HG02759 (cell line): ENCODE data around the gene FAM13C.

Experiments
- ATAC-seq: cut with Tn5 transposase; IDR thresholded peaks from one replicate; pipeline ENCODE4 v1.9.1; 2021; ENCODE audit warnings: mild to moderate bottlenecking, moderate library complexity; ENCODE audit not compliant: unreplicated experiment

Gene FAM13C

DNA sequence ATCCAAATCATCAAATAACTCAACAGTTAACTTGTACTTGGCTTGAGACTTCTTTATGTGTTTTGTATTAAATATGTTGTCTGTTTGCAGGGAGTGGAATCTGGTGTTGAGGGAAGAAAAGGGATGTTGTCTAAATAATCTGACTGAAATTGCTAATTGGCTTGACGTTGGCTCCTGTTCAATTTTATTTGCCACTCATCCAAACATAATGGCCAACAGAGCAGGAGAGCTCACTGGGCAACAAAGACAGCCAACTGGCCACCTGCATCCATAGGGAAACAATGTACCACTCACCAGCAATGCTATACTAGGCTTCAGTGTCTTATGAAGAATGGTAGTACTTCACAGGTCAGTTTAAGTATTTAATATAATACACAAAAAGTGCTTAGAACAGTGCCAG, 80.5 kb downstream of the FAM13C start:
- ATAC-seq, result no peak

DNA sequence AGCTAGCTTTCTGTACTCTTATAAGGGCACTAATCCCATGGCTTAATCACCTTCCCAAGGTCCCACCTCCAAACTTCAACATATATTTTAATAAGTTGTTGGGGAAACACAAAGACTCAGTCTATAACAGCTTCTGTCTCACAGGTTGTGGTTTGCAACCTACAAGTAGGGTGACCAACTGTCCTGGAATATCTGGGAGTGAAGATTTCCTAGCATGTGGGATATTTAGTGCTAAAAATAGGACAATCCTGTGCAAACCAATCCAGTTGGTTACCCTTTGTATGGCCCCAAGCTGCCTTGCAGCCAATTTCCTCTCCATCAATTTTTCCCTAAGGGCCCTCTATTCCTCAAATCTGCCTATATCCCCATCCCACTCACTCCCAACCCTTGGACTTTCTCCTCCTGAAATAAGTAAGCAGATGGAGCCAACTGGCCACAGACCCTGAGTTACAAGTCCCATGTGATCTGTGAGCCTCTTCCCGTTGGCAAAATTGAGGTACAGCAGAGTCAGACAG, 82.3 kb downstream of the FAM13C start:
- no peak for ATAC-seq

DNA sequence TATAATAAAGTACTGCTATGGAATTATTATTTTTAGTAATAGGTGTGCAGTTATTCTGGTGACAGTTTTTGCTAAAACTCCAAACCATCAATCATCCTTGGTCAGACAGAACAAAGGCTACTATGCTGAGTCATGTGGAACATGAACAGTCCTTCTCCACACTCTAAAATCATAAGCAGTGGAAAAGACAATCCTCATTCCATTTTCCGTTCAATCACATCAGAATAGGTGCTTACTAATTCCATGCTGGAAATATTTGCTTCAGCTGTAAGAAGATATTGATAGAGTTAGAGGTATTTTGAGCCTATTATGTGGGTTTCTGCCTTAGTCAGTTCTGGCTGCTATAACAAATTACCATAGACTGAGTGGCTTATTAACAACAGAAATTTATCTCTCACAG, 82.9 kb downstream of the FAM13C start:
- ATAC-seq, result no peak

DNA sequence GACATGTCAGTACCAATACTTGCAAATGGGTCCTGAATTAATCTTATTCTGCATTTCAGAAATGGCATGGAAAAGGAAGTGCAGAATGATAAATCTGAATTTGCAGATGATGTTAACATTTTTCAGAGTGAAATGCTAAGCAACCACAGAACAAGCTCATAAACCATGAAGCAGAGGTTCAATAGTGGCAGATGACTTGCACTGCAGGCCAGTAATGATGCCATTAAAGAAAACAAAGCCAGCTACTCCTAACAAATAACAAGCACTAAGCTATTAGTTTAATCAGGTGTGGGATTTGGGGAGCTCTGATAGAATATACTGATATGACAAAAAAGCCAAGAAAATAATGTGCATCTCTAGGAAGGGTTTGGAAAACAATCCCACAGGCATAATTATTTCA, 85.4 kb downstream of the FAM13C start:
- no peak for ATAC-seq

DNA sequence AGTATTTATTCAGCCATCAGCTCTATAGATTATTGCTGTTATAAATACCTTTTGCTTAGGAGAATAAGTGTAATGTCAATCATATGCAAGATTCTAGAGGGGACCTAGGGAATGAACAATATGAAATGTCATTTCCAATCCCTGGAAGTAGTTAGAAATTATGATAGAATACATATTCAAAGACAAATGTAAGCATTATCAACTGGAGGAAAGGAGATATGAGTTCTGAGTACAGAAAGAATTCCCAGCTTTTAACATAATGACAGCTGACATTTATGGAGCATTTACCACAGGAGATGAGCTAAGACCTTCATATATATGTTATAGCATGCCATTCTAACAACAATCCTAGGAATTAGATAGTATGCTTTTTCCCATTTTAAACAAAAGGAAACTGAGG, 86.2 kb downstream of the FAM13C start:
- ATAC-seq, result no peak

DNA sequence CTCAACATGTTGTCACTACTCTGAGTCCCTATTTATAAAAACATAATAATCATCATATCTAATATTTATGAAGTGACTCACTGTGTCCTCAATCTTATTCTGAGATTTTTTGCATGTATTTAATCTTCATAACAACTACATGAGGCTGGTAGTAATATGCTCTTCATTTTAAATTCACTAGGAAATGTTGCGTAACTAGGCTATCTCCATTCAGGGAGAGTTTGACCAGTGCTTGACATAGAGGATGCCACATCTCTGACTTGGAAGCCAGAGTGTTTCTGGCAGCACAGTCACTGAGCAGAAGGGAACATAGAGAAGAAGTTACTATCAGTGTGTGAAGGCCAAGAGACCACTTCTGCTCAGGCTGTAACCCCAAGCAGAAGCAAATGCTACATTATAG, 88.9 kb downstream of the FAM13C start:
- ATAC-seq, result no peak

DNA sequence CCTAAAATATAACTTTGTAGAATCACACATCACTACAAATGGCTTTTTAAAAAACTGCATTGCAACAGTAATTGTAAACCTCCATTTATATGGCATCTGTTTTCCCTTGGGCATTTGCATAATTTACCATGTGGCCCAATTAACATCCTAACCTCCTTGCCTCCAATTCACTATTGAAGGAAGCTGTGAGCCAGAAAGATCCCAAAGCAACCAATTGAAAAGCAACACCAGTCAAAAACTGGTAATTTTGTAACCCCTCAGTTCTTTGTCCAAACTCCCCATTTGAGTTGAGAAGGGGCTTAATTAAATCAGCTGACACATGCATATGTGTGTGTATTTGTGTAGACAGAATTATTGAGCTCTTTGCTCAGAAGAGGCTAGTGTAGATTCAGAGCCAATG, 90.3 kb downstream of the FAM13C start:
- ATAC-seq, result no peak

DNA sequence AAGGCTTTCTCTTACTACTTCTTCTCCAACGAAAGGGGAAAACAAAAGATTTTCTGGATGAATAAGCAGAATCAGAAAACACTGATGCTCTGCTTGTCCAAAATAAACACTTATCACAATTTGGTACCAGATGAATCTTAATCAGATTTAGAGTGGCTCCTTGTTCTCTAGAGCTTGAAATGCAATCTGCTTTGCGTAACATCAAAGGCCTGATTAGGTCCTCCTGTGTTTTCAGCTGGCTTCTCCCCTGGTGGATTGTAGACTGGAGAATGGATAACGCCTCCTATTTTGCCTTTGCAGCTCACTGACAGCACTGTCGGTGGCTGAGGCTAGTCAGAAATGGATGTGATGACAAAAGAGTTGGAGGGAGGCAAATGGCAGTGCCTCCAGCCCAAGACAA, 91.2 kb downstream of the FAM13C start:
- ATAC-seq, result no peak

DNA sequence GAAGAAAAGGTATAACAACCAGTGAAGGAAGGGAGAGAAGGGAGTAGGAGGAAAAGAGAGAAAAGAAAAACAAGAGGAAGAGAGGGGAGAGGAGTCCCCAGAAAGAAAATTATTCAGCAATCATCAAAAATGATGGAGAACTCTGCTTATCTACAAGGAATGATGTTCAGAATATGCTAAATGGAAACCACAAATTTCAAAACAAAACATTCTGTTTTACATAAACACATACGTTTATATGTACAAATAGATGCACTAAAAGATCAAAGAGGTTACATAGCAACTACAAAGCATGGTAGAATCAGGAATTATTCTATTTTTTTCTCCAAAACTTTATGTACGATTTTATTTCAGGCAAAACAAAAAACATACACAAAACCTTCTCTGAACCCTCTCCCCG, 91.9 kb downstream of the FAM13C start:
- ATAC-seq, result no peak

DNA sequence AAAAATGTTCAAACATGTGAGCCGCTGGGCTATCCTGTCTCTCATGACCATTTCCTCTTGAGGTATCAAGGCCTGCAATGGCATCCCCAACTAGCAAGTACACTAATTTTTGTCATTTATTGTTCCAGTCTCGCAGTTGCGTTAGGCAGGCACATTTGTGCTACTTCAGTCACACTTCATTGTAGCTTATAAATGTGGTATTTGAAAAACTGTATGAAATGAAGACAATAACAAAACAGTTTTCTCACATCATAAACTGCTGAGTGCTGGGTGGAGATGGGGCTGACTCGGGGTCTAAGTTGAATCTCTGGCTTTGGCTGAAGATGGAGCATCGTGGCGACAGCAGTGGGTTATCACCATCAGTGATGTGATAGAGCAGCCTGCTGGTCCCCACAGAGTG, 92.7 kb downstream of the FAM13C start:
- ATAC-seq, result no peak

DNA sequence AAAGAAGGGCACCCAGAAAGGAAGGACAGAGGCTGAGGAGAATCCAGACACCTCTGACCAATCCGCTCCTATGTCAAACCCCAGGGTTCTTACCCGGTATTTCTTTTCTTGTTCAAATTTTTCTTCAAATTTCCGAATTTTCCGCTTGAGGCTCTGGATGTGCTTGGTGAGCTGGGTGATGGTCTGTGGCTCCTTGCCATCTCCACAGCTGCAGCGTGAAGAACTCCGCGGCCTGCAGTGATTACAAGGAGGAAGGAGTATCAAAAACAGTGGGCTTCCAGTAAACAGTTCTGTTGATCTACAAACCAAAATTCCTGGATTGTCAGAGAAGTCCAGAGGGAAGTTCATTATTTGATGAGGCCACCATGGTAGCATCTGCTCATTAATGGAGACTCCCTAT, 93.9 kb downstream of the FAM13C start:
- ATAC-seq, result no peak

DNA sequence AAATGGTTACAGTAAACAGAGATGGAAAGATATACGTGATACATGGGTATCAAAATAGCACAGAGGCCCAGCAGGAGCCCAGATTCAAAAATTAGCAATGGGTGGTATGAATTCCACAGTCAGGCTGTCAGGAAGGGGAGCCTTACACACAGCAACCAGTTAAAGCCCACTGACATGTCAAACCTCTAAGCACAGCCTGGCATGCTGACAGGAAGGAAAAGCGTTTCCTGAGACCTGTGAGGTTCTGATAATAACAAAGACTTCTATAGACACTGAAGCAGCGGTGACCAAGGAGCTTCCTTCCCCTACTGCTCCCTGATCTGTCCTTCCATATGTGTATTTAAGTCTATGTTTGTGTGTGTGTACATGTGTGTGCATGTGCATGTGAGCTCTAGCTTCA, 96.0 kb downstream of the FAM13C start:
- no peak for ATAC-seq

DNA sequence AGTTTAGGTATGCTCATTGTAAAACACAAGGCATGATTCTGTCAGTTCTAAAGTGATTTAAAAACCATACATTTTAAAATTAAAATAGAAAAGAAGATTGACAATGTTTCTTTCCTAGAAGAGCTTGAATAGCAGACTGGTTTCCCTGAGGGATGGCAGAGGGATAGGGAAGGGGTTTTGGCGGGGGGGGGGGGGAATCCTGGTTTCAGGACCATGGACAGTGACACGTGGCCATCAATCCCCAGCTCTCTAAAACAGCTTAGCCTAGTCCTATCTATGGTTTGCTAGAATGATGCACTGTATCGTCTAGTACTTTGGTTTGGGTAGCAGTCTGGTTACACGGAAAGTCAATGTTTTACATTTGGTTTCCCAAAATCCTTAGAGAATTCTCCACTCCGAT, 97.2 kb downstream of the FAM13C start:
- no peak for ATAC-seq

DNA sequence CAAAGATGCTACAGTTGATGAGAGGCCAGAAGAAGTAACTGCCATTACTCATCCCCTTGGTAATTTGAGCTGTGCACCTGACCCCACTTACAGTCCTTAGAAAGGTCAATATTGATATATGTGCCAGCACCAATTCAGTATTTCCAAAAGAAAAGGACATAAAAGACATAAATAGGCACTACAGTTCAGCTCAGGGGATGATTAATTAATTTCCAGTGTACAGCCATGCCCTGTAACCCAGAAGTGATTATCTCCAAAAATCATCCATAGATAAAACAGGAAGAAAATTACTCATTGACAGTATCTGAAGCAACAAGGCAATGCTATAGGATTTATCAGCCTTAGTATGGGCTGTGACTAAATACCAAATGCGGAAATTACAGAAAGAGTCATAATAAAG, 103.5 kb downstream of the FAM13C start:
- no peak for ATAC-seq

DNA sequence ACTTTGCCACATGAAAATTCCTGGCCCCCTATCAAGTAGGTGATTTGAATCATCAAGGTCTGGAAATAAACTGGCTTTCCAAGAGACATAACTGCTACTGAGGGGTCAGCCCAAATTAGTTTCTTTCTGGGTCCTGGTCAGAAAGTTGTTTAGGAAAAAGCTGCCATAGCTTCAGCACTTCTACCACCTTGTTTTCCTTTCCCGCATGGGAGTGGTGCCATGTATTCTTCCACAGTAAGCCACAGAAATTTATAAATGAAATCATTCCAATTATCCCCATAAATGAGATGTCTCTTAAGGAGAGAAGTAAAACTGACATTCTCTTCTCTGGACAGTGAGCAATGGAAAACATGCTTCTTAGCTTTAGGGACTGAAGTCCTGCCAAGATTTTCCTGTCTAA, 105.1 kb downstream of the FAM13C start:
- no peak for ATAC-seq

DNA sequence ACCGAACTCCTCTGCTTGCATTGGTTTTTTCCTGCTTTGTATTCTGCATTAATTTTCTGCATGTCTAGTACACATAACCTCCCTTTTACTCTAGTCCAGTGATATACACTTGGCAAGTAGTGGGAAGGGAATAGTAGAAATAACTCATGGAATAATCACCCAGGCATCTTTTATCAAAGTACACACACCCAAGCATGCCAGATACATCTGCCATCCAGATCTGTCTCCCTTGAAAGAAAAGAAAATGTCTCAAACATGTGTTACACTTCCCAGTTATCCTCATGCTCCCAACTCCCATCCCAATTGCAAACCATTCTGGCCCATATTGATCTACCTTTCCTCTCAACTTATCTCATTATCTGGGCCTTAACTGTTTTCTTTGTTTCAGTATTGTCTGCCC, 106.9 kb downstream of the FAM13C start:
- no peak for ATAC-seq

DNA sequence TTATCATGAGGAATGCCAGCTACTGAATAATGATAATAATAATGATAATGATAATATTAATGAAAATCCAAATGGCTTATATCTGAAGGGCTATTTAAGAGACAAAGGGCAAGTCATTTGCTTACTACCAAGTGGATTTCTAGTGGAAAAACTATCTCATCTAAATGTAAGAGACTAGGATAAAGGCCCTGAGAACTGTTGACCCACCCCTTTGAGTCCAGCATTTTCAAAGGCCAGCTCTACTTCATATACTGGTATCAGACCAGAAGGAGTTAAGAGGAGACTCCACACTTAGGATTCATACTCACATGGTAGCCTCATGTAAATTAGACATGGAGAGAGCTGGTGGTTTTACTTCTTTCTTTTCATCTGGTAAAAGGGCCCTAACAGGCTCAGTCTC, 109.9 kb downstream of the FAM13C start:
- no peak for ATAC-seq

DNA sequence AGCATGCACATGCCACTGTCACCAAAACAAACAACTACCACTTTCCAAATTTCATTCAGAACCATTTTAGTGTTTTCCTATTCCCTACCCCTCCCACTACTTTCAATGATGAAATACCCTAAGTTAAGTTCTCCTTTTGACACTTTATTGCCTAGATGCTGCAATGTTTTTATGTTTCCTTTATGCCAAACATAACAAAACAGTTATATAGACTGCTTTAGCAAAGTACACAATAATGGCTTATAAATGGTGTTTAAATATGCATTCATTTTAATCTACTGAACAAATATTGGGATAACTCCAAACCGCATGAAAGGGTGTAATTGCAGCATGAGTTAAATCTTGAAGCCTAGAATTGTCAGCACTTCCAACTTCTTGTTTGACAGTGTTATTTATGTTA, 116.7 kb downstream of the FAM13C start:
- no peak for ATAC-seq

DNA sequence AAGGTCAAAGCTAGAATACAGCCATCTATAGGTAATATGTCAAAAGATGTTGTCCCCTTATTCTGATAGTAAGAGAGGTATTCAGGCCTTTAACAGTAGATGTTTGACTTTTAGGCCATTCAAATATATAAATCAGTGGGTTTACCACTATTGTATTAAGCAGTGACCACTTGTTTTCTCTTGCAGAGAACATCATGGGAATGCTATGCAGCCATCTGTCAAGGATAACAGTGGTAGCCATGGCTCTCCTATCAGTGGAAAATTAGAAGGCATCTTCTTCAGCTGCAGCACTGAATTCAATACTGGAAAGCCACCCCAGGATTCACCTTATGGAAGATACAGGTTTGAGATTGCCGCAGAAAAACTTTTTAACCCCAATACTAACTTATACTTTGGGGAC, 117.5 kb downstream of the FAM13C start:
- ATAC-seq, result no peak

DNA sequence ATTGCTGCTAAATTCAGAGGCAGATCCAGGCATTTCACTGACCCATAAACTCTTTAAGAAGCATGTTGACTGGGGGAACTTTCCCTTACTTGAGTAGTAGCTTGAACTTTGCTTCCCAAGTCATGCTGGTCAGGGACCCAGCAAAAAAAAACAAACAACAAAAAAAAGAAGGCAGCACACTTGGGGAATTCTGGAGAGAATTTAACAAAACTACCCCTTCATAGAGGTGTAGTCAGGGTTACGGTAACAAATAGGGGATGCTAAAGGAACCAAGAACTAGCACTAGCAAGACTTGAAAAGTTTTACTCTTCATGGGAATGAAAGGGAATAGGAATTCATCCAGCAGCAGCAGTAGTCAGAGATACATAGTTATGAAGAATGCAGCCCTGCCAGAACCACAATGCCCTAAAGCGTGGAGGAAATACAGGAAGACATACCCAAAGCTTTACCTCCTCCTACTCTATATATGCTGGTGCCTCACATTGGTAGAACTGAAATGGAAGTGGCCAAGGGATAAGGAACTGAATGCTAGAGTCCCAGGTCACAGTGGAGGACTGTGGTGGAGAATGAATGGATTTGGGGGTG, 118.6 kb downstream of the FAM13C start:
- no peak for ATAC-seq

DNA sequence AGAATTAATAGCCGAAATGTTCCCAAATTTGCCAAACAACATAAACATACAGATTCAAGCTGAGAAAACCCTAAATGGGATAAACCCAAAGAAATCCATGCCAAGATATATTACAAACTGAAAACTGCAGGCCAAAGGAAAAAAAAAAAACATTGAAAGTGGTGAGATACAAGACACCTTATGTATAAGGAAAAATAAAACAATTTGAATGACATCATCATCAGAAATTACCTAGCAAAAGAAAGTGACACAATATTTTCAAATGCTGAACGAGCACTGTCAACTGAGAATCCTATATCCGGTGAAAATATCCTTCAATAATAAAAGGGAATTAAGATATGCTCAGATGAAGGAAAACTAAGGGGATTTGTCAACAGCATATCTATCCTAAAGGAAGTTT, 119.4 kb downstream of the FAM13C start:
- no peak for ATAC-seq

DNA sequence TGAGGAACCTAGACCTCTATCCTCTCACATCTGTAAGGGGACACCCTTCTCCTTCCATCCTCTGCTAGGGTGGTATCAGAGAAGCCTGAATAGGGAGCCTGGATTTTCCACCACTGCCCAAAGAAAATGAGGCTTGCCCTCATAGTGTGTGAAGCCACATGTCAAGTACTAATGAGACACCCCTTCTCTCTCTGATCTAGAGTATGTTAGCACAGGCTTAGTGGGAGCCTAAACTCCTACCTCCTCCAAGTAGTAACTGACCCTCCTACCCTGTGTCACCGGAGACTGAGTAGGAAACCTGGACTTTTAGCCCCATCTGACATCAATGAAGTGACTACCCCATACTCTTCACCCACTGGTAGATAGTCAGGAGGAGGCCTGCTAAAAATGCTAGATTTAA, 120.3 kb downstream of the FAM13C start:
- ATAC-seq, result no peak

DNA sequence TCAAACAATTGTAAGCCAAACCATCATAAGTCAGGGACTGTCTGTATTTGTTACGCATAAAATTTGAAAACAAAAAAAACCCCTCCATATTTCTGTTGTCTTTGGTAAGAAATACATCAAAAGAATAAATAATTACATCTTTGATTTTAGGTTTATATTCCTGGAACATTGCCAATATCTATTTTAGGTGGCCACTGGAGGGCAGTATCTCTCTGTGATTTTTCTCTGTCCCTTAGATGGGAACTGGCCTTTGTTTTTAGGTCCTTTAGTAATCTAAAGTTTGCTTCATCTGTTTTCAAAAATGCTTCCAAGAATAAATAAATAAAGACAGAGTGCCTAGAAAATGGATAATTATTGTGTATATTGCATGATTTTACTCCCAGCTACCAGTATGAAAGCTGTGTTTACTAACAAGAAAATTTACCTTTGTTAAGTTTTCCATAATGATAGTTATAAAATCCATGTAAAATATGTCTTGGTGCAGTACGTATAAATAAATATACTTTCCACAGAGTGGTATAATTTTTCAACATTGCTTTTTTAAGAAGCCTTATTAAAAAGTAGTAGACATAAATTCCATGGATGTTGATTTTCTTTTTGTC, 121.7 kb downstream of the FAM13C start:
- ATAC-seq, result no peak
